Epithelial cell of esophagus (primary cell): Measurements from ENCODE around the gene RNU6-1.

Experiments used
- DNase-seq: peaks from one replicate; pipeline ENCODE4 v3.0.0; 2010; ENCODE audit warnings: low read depth
- H3K4me3 ChIP-seq: 2 replicates; pipeline ENCODE4 v1.5.1; 2011; ENCODE audit warnings: mild to moderate bottlenecking, low read length, control low read depth
- TF ChIP-seq, protein P1 (sequence below): IDR thresholded peaks from 2 replicates; pipeline ENCODE4 v1.5.1; 2011; ENCODE audit warnings: low read depth, mild to moderate bottlenecking, low read length, control low read depth, inconsistent platforms; ENCODE audit not compliant: insufficient read depth; ENCODE audit errors: missing control alignments

RNU6-1 gene

DNA sequence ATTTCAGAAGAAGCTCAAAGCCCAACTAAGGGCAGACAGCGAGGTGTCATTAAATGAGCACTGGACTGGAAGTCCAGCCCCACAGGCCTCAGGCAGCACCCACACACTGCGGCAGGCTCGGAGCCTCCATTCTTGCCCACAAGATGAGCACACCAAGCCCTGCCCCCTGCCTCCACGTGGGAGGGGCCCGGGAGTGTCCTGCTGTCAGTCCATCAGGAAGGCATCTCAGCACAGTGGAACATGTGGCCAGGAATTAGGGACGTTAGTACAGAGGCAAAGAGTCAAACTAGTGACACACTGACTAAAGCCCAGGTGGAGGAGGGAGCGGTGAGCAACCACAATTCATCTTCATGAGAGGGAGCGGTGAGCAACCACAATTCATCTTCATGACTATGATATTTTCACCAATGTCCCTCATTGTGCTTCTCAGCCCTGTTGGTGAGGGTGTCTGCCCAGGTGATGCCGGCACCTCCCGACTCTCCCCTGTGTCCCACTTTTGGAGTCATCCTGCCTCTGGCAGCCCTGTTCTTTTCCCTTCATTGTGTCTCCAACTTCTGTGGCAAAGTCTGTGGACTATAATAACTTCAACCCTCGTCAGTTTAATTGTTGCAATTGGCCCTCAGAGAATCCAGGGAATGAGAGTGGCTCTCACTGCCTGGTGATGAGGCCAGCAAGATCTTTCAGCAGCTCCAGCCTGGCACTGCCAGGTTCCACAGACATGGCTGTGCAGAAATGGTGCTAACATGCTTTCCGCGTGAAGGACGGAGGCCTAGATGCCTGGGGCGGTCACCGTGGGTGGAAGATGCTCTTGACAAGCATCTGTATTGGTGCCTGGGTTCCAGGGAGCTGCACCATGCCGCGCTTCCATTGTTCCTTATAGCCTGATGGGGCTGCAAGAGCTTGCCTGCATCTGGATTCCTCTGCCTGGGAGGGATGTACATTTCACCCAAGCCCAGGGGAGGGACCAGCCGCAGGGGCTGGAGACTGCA lies 37.6 kb downstream of the RNU6-1 start:
- TF ChIP-seq, protein P1, sequence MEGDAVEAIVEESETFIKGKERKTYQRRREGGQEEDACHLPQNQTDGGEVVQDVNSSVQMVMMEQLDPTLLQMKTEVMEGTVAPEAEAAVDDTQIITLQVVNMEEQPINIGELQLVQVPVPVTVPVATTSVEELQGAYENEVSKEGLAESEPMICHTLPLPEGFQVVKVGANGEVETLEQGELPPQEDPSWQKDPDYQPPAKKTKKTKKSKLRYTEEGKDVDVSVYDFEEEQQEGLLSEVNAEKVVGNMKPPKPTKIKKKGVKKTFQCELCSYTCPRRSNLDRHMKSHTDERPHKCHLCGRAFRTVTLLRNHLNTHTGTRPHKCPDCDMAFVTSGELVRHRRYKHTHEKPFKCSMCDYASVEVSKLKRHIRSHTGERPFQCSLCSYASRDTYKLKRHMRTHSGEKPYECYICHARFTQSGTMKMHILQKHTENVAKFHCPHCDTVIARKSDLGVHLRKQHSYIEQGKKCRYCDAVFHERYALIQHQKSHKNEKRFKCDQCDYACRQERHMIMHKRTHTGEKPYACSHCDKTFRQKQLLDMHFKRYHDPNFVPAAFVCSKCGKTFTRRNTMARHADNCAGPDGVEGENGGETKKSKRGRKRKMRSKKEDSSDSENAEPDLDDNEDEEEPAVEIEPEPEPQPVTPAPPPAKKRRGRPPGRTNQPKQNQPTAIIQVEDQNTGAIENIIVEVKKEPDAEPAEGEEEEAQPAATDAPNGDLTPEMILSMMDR = no peak
- DNase-seq = no peak
- H3K4me3 ChIP-seq = no peak overlapping the region

DNA sequence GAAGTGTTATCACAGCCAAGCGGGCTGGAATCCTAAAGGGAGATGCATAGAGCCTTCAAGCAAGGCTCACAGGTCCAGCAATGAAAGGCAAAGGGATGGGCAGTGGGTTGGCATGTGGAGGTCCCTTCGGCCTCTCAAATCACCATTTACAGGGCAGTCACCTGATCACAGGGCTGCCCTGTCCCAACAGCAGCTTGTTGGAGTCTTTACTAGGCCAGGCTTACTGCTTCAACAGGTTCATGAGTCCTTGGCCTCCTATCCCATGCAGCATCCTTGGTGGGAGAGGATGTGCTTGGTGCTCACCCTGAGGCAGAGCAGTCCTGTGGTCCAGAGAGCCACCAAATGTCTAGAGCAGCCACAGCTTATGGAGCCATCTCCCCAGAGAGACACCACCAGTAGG lies 38.7 kb downstream of the RNU6-1 start:
- no peak for DNase-seq
- TF ChIP-seq, protein P1 = no peak
- no peak overlapping the region for H3K4me3 ChIP-seq

DNA sequence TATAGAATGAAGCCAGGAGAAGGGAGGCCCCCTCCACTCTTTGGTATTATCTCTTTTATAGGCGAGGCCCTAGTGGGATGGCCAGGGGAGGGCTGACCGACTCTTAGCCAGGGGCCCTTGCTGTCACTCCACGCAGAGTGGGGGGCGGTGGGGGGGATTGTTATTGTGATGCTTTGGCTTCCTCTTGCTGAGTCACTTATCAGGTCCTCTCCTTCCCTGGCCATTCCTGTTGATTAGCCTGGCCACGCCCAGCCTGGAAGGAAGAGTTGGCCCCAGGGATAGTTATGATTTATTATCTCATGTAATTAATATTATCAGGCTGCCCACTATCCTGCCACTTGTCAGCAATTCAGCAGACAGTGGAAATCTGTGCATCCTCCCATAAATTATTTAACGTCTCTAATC lies 40.0 kb downstream of the RNU6-1 start:
- TF ChIP-seq, protein P1 = no peak
- DNase-seq = no peak
- no peak overlapping the region for H3K4me3 ChIP-seq

DNA sequence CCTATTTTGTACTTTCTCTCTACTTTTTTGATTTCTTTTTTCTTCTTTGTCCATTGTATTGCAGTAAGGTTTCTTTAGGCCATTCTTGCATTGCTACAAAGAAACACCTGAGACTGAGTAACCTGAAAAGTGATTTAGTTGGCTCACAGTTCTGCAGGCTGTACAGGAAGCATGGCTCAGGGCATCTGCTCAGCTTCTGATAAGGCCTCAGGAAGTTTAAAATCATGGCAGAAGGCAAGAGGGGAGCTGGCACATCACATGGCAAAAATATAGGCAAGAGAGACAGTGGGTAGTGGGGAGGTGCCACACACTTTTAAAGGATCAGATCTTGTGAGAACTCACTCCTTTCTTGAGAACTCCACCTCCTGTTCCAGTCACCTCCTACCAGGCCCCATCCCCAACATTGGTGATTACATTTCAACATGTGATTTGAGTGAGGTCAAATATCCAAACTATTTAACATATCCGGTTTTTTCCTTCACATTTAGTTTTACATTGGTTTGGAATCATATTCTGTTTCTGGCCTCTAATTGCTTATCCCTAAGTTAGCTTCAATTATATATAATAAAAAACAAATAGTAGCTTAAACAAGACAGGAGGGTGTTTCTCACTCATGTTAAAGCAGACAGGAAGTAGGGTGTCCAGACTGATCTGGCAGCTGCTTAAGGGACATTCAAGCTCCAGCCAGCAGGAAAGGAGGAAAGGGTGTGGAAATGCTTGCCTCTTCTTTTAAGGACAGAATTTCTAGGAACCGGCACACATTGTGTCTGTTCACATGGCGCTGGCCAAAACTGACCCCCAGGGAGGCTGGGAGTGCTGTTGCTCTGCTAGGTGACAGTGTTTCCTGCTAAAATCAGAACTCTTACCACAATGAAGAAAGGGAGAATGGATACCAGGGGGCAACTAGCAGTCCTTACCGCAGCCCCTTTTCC lies 43.4 kb downstream of the RNU6-1 start:
- TF ChIP-seq, protein P1 = no peak
- DNase-seq = no peak
- no peak overlapping the region for H3K4me3 ChIP-seq

DNA sequence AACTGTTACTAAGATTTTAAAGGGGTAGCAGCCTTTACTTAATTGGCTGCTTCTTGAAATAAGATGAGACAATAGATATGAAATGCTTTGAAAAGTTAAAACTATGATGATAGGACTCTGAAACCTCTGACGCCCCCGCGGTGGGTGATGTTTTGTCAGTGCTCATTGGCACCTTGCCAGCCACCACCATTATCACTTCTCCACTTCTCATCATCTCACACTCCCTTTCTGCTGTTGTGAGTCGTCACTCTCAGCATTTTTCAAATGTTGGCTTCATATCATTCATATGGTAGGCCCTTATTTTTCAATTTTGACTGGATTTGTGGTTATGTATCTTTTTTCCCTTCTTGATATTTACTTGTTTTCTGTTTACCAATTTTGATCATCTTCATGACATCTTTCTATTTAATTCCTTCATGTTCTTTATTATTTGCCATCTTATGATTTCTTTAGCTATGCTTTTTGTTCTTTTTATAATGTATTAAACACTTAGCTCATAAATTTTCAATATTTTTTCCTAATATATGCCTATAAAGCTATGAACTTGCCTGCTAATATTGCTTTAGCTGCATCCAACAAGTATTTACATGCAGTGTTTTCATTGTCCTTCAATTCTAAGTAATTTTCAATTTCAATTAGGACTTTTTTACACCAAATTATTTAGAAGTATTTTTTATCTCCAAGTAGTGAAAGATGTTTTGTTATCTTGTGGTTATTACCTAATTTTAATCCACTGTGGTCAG lies 44.8 kb downstream of the RNU6-1 start:
- DNase-seq = no peak
- TF ChIP-seq, protein P1 = no peak
- no peak overlapping the region for H3K4me3 ChIP-seq

DNA sequence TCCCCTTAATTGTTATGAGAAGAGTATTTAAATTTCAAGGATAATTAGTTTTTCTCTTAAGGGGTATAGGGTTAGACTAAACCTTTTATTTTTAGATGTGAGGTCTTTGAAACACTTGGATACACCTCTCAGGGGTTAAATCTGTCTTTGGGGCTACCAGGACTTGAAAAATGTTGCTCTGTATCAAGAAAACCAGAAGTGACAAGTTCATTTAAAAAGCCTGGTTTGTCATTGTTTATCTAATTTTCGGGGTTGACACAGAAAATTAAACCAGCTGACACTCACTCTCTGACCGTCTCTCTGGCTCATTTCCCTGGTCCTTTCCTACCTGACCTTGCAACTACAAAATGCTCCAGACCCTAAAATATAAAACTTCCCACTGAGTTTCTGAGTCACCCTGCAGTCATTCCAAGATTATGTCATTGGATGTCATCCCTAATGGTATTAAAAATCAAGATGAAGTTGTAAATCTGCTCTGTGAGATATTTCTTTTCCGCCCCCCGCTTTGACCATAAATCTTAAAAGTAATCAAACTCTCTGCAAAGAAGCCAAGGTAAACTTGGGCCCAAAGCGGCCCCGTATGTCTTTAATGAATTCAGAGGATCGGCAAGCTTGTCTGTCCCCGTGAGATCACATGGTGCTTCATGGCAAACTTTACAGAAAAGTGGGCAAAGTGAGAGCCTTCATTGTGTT lies 47.4 kb downstream of the RNU6-1 start:
- no peak overlapping the region for H3K4me3 ChIP-seq
- TF ChIP-seq, protein P1 = no peak
- no peak for DNase-seq
